Hippocampal formation (tissue), 2 donors: ENCODE measurements around the gene SNX14.

Experiments
- DNase-seq, 2 donors: peaks; one replicate each; lab custom pipeline; 2025; lab: John Stamatoyannopoulos, UW

The SNX14 gene

GRCh38 chr6:85498596-85499258, 94.9 kb downstream of the SNX14 start:
- DNase-seq, result no peak

- no peak for DNase-seq
Measured at GRCh38 chr6:85496856-85497255, 96.8 kb downstream of the SNX14 start.

DNA sequence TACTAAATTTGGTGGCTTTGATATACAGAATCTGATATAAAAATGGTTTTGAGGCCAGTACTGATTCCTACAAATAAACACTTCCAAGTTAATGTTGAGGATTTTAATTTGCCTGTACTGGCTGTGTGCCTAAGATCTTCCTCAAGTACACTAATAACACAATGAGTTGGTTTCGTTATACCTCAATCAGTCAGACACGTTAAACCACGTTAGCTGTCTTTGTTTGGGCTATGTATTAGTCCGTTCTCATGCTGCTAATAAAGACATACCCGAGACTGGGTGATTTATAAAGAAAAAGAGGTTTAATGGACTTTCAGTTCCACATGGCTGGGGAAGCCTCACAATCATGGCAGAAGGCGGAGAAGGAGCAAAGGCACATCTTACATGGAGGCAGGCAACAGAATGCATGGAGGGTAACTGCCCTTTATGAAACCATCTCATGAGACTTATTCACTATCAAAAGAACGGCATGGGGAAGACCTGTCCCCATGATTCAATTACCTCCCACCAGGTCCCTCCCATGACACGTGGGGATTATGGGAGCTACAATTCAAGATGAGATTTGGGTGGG, 97.6 kb downstream of the SNX14 start:
- DNase-seq, result no peak

DNA sequence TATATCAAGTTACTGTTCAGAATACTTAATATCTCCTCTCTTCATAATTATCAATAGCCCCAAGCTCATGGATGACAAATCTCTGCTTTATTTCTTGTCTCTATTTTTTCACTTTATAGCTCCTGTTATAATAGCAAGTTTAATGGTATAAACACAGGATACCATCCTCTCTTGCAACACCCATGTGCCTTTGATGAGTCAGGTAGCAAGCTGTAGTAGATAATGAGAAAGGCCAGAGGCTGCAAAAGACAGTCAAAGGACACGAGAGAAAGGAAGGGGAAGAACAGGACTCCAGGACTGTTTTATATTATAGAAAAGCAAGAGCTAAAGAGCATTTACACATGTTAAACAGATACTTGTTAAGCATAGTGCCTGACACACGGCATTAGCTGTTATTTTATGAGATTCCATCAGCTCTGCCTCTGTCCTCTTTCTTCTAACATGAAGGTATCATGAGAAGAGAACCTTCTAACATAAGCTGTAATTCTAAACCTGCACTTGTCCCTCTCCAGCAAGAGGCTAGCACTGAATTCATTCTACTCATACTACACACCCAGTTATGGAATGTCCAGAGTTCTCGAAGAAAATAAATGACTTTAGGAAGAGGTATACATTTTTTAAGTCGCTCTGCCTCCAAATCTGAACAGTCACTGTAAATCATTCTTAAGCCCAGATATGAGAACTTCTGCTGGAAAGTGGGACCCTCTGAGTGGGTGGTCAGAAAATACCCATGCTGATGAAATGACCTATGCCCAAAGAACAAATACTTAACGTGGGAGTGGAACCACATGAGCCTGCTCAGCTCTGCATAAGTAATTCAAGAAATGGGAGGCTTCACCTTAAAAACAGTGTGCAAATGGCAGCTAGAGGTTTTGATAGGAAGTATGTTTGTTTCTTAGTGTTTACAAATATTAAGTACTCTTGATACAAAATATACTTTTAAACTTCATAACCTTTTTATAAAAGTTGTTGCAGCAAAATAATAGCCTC, 98.8 kb downstream of the SNX14 start:
- no peak for DNase-seq

DNA sequence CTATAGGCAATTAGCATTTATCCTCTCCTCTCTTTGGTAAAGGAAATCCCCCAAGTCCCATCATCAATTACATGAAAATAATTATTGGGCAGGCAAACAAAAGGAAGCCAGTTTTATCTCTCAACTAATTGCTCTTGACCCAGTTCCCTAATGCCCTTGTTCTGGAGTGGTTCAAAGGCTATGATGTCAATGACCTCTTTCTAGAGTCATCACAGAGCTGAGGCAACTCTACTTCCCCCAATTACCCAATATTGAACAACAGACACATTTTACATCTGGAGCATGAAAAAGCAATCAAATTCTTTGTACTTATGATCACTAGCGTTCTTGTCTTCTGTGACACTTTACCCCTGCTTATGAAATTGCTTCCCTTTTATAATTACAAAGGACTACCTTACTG, 100.3 kb downstream of the SNX14 start:
- no peak for DNase-seq

DNA sequence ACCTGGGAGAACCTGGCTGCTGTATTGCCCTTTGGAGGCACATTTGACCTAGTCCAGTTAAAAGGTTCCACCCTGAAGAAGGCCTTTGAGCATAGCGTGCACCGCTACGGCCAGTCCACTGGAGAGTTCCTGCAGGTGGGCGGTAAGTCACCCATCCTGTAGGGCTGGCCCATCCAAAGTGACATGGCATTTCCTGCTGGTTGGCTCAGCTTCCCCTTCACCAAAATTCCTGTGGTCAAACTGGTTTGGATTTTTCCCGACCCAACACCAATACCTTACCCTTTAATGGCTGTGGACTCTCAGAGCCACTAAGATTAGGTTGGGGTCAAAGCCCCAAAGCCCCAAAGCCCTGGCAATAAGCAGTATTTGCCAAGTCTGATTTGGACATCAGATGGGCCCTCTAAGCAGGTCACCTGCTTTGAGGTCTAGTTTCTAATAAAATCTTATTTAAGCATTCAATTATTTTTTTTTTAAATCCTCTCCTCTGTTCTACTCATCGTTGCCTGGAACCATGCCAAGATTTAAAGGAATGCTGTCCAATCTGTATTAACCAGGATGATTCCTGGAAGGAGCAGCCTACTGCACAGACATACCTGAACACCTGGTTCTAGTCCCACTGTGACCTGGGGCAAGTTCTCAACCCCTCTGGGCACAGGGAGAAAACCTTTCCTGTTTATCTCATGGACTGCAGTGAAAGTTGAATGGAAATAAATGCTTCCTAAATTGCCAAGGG, 103.0 kb downstream of the SNX14 start:
- no peak for DNase-seq

DNA sequence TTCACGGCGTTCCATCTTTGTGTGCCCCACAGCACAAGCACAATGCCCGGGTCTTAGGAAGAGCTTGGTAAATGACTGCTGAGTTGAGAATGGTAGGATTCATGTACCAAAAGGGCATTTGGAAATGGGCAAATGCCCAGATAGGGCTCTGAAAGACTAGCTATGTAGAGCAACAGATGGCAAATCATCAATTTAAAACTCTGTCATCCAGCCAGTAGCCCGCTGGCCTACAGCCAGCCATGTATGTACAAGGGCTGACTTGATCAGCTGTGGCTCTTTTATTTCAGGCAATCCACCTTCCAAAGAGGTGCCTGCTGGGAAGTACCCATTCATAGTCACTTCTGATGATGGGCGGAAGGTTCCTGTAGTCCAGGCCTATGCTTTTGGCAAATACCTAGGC, 108.7 kb downstream of the SNX14 start:
- no peak for DNase-seq

- no peak for DNase-seq
Measured at GRCh38 chr6:85483846-85484245, 109.8 kb downstream of the SNX14 start.

- peak; percentile 18 to 50 for DNase-seq
Measured at GRCh38 chr6:85482905-85483700, 110.6 kb downstream of the SNX14 start.

GRCh38 chr6:85482206-85482904, 111.3 kb downstream of the SNX14 start:
- DNase-seq, result no peak

DNA sequence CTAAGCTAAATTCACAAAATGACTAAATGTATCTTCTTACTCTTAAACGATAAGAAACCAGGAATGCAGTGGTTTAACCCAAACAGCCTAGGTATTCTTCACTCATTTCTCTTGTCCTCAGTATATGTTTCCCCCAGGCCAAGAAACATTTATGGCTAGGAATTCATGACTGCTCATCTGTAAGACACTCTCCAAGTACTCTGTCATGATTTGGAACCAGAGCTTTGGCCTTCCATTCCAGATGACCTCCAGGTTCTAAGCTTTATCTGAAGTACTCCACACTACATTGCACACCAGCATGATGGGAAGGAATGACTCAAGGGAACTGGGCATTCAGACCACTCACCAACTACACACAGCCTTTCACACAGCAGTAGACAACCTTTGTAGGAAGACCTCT, 114.5 kb downstream of the SNX14 start:
- no peak for DNase-seq

GRCh38 chr6:85476532-85476931, 117.1 kb downstream of the SNX14 start:
- no peak for DNase-seq

DNA sequence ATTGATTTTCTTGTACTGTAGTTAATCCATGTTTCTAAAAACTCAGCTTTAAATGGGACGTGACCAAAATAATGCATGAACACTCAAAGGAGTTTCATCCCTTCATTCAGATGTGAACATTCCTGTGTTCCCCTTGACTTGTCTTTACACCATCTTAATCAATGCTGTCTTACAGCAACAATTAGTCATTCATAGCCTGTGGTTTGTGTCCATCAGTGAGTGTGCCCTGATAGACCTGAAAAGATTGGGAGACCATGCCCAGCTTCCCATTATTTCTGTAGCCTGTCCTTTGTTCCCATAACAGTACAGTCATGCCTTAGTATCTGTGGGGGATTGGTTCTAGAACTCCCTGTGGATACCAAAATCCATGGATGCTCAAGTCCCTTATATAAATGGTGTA, 119.9 kb downstream of the SNX14 start:
- DNase-seq, result no peak

DNA sequence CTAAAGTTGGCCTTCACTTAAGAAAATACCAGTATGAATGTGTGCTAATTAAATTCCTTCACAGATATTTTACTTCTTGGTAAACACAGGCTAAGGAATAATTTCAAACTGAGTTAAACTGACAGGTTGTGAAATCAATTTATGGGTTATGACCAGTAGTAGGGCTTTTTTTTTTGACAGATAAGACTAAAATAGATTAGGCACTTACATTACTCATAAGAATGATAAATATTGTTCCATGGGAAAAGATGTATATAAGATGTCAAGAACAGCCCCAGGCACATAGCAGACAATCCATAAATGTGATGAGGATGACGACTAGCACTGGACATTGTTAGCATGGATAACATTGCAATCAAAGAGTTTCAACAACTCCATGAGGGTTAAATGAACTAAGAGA, 120.9 kb downstream of the SNX14 start:
- DNase-seq, result no peak

GRCh38 chr6:85470023-85470410, 123.6 kb downstream of the SNX14 start:
- DNase-seq, result no peak

GRCh38 chr6:85469276-85470022, 124.2 kb downstream of the SNX14 start:
- DNase-seq, result no peak

- no peak for DNase-seq
Measured at GRCh38 chr6:85468326-85468725, 125.3 kb downstream of the SNX14 start.

DNA sequence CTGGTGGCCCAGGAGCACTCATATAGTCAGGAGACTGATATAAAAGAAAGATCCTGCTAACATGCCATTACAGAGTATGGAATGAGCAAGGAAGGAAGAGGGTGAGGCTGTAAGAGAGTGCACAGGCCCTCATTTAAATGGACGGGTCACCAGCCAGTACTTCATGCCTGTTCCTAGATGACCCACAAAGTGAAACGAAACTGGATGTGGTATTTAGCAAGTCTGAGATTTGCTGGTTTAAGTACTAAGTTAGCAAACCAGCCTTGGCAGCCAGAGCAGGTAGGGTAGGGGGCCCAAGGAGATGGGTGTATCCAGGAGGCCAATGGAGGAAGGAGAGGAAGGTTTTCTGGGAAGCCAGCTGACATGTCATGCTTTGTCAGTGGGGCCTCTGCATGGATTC, 127.9 kb downstream of the SNX14 start:
- no peak for DNase-seq

DNA sequence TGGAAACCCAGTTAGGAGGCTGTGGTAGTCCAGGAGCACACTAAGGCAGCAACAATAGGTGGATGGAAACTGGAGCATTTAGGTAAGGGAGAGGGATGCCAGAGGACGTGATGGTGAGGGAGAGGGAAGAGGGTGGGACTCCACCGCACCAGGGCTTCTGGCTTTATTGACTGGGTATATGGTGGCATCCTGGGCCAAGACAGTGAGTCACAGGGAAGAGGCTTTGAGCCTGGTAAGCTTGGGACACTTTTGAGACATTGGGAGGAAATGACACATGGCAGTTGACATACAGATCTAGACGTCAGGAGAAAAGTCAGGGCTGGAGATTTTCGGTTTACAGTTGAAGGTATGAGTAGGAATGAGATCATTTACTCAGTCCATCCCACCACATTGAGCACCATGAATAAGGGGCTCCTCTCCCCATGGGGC, 128.9 kb downstream of the SNX14 start:
- DNase-seq, result no peak

- DNase-seq, result no peak
Measured at GRCh38 chr6:85464260-85464644, 129.4 kb downstream of the SNX14 start.
